Fibroblast of pulmonary artery (primary cell): Measurements from ENCODE around the gene RANBP10.

Experiments used
- DNase-seq: peaks from one replicate; pipeline ENCODE4 v3.0.0-alpha.2; 2010; ENCODE audit warnings: low read depth
- H3K4me3 ChIP-seq: replicated peaks from 2 replicates; pipeline ENCODE4 v1.5.1; 2011; ENCODE audit warnings: low read depth, mild to moderate bottlenecking, control low read depth, low read length, moderate library complexity
- CTCF ChIP-seq: IDR thresholded peaks from 2 replicates; pipeline ENCODE4 v1.5.1; 2011; ENCODE audit warnings: mild to moderate bottlenecking, control low read depth, low read length, inconsistent platforms; ENCODE audit errors: missing control alignments

The RANBP10 gene

GRCh38 chr16:67733734-67734470 is 72.5 kb downstream of the RANBP10 start:
- TF ChIP-seq CTCF: no peak
- H3K4me3 ChIP-seq: no peak overlapping the region
- DNase-seq: no peak

- TF ChIP-seq CTCF: no peak
- DNase-seq: no peak
- H3K4me3 ChIP-seq: no peak overlapping the region
These were observed 74.6 kb downstream of the RANBP10 start for GRCh38 chr16:67731753-67732095.

GRCh38 chr16:67731071-67731752 is 75.1 kb downstream of the RANBP10 start:
- DNase-seq: no peak
- no peak overlapping the region for H3K4me3 ChIP-seq
- no peak for TF ChIP-seq CTCF

GRCh38 chr16:67730326-67730725 is 76.0 kb downstream of the RANBP10 start:
- no peak overlapping the region for H3K4me3 ChIP-seq
- TF ChIP-seq CTCF: no peak
- no peak for DNase-seq

GRCh38 chr16:67729636-67730248 is 76.6 kb downstream of the RANBP10 start:
- DNase-seq: no peak
- TF ChIP-seq CTCF: no peak
- no peak overlapping the region for H3K4me3 ChIP-seq

- TF ChIP-seq CTCF: no peak
- no peak for DNase-seq
- H3K4me3 ChIP-seq: no peak overlapping the region
These were observed 78.6 kb downstream of the RANBP10 start for GRCh38 chr16:67727521-67728485.
